ENCODE results near the gene STAG1. TPM values are rescaled to one million over a fixed set of nuclear protein-coding genes. Genes with fewer than 3 reads are reported as not detected.
"Not testable (repeated sequence)": the region's sequence is repeated elsewhere in the genome, so short reads cannot be mapped to it uniquely, and the experiment has no call there.

STAG1 gene
- total and polyA plus RNA-seq, 9 of the 15 experiments (the other 6 are each of a cell fraction or from before 2014, with no cell fraction given), result 2.7 to 17.7 (median 8.8) TPM

- TF ChIP-seq REST (IDR thresholded peaks at IDR 0.05; ENCODE audit: borderline replicate concordance), result peak; percentile 59; the same call in 1 of the 2 replicates
- not testable (repeated sequence) for TF ChIP-seq REST (CRISPR knock-in tag; IDR thresholded peaks at IDR 0.05; ENCODE audit: low read depth)
- TF ChIP-seq NFE2 (IDR thresholded peaks at IDR 0.05; ENCODE audit: low read depth), result 0 out of 2 replicates have a peak, but pooled peaks have one; percentile 22
- TF ChIP-seq EP400 (IDR thresholded peaks at IDR 0.05), result peak; percentile 34; the same call in 1 of the 2 replicates
- peak; percentile 75 for TF ChIP-seq CEBPB (tag; IDR thresholded peaks at IDR 0.05)
Measured at GRCh38 chr3:136758160-136759102, 6.3 kb upstream of the STAG1 start (continued).

Measured in K562 (cell line).